D721Med (cell line): ENCODE results near the gene DNAJC22.
"Not testable (repeated sequence)": the region's sequence is repeated elsewhere in the genome, so short reads cannot be mapped to it uniquely, and the experiment has no call there.

Experiments
- DNase-seq: peaks from one replicate; pipeline ENCODE4 v3.0.0; 2011; ENCODE audit warnings: low spot score; ENCODE audit not compliant: insufficient read length
- FAIRE-seq: peaks from 2 replicates; lab custom pipeline; 2011; peaks lifted over from hg19 to GRCh38; lab: Jason Lieb, UNC
- CTCF ChIP-seq: IDR thresholded peaks from 2 replicates; pipeline ENCODE4 v1.5.1; 2012; ENCODE audit warnings: mild to moderate bottlenecking, control low read depth; ENCODE audit not compliant: insufficient read depth; ENCODE audit errors: missing control alignments

Gene DNAJC22

DNA sequence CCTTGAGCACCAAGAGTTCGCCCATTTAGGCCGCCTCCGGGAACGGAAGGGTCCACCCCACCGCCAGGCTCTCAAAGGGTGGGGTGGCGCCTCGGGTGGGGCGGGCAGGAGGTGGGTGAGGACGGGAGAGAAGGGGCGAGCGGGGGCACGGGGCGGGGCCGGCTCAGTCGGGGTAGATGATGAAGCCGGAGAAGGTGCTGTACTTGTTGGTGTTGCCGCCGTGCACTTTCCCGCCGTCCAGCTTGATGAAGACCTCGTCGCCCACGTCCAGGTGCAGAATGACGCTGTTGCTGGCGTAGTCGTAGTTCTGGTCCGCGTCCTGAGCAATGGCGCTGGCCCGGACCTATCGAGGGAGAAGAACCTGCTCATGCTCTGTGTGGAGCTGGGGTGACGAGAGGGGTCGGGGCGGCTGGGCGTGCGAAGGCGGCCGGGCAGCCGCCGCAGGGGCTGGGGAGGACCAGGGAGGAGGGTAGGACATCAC is 13.8 kb upstream of the DNAJC22 start:
- no peak for FAIRE-seq
- no peak for DNase-seq
- TF ChIP-seq CTCF, result no peak

DNA sequence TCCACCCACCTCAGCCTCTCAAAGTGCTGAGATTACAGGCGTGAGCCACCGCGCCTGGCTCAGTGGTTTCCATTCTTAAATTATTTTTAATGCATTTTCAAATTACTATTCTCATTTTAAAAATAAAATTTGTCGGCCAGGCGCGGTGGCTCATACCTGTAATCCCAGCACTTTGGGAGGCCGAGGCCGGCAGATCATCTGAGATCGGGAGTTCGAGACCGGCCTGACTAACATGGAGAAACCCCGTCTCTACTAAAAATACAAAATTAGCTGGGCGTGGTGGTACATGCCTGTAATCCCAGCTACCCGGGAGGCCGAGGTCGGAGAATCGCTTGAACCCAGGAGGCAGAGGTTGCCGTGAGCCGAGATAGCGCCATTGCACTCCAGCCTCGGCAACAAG is 12.9 kb upstream of the DNAJC22 start:
- FAIRE-seq, DNase-seq: not testable (repeated sequence)

GRCh38 chr12:49334226-49334625 is 12.5 kb upstream of the DNAJC22 start:
- FAIRE-seq, result no peak
- DNase-seq, result no peak
- TF ChIP-seq CTCF, result no peak

- DNase-seq, result no peak
- FAIRE-seq, result no peak
- TF ChIP-seq CTCF, result no peak
Observed at GRCh38 chr12:49334681-49335080, 12.0 kb upstream of the DNAJC22 start.

DNA sequence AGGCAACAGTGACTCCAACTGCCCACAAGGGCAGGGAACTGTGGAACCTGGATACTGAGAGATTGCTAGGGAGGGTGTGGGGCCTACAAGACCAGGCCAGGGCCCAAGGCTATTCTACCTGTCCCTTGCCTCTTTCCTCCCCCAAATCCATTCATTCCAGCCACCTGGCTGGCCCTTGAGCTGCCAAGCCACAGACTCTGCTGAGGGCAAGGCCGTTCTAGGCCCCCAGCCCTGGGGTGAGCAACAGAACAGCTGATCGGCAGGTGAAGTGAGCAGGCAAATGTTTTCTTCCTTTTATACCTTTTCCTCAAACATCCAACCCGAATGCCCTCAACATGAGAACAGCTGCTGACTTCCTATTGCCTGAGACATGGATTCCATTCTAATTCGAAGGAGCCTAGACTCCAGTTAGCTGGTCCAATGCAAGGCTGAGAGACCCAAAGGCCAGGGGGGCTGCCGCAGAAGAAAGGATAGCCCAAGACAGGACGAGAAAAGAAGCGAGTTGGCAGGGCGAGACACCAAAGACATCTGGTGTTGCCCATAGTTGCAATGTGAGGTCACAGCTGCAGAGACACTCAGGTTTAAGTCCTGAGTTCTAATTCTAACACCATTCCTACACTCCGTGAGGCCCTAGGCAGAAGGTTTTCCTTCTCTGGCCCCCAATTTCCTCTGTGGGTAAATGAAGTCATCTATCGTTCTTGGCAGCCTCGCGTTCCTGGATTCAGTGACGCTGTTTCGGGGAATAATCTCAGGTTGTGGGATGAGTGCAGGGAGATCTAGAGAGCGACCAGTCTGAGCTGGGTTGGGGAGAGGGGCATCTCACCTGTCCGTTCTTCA is 11.4 kb upstream of the DNAJC22 start:
- FAIRE-seq (no peak), DNase-seq (no peak)
- TF ChIP-seq CTCF, result no peak

DNA sequence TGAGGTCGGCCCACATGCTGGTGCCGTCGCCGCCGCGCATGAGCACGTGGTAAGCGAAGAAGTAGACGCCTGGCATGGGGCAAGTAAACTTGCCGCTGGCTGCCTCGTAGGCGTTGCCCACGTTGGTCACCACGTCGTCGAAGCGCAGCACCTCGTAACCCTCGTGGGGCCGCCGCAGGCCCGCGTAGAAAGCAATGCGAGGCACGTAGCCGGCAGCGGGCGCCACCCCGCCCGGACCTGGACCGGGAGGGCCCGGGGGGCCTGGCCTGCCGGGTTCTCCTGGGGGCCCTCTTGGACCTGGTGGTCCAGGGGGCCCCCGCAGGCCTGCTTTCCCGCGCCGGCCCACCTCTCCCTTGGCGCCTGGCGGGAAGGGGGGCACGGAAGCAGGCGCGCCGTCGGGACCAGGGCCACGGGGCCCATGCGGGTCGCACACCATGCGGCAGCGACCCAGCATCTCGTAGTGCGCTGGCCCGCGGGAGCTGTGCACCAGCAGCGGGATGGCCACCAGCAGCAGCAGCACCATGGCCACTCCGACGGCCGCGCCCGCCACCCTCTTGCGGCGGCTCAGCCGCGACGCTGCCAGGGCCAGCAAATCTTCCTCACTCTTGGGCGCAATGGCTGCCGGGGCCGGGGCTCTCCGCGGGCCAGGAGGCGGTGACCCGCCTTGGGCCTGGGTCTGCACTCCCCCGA is 10.6 kb upstream of the DNAJC22 start:
- TF ChIP-seq CTCF, result no peak
- DNase-seq (no peak), FAIRE-seq (no peak)

- peak; percentile 64 for TF ChIP-seq CTCF
- DNase-seq (peak; percentile 98), FAIRE-seq (no peak)
Observed at GRCh38 chr12:49336645-49337584, 9.8 kb upstream of the DNAJC22 start, which contains the start of gene C1QL4. TSS of gene C1QL4 (minus strand) at chr12:49337188. CDS start at chr12:49336477, 711 bp downstream.
